ENCODE measurements around the gene KRT83. TPM values are rescaled to one million over a fixed set of nuclear protein-coding genes. Genes with fewer than 3 reads are reported as not detected.

The KRT83 gene
- total and polyA plus RNA-seq, 2 of the 13 experiments (the other 11 are each of a cell fraction or from before 2014, with no cell fraction given) = not detected

GRCh38 chr12:52310622-52311284 is 10.4 kb downstream of the KRT83 start:
- WGBS (ENCODE audit: low lambda C conversion rate) = 7% methylated on average over 5 of the region's 5 CpGs
- Histone ChIP-seq H3K9ac (ENCODE audit: insufficient read depth, low read depth, low read length) (no peak overlapping the region), H3K79me2 (ENCODE audit: insufficient read depth, low read length) (no peaks in the 10 kb centered on the region), H3K9me3 (ENCODE audit: low read length) (no peaks in the 10 kb centered on the region), H3K4me1 (ENCODE audit: insufficient read depth, low read length) (peaks cover 21% of the 10 kb centered on the region), H2AFZ (ENCODE audit: low read length) (no peak overlapping the region), H3K27ac (ENCODE audit: extremely low read length, insufficient read depth, low read length) (no peak overlapping the region), H4K20me1 (ENCODE audit: insufficient read depth, low read length) (no peaks in the 10 kb centered on the region), H3K36me3 (replicated peaks in 1 of 2; ENCODE audit: control insufficient read depth in 1 of 2, insufficient read depth in 2 of 2, low read length in 2 of 2) (no peaks in the 10 kb centered on the region), H3K4me2 (ENCODE audit: low read depth, low read length) (no peak overlapping the region), H3K4me3 (replicated peaks in 1 of 3; ENCODE audit: insufficient read depth in 1 of 3, low read depth in 2 of 3, low read length in 3 of 3) (no peak overlapping the region), H3K27me3 (ENCODE audit: control insufficient read depth in 1 of 2, insufficient read depth in 2 of 2, low read length in 2 of 2) (peaks cover 3 to 53% of the 10 kb centered on the region in 2 experiments; a peak in 3 of 5 replicates)
- POLR2A ChIA-PET = no interaction called here
- no TSS peak for BruUV-seq (replicated peaks)
- no peak for TF ChIP-seq STAT6 (CRISPR knock-in tag; IDR thresholded peaks at IDR 0.05; ENCODE audit: borderline replicate concordance)
- 0 out of 2 replicates have a peak, but pooled peaks have one; percentile 9 for TF ChIP-seq ATF7 (IDR thresholded peaks at IDR 0.05)
- no peak for TF ChIP-seq ATF7 (CRISPR knock-in tag; IDR thresholded peaks at IDR 0.05)
- CTCF ChIA-PET (ENCODE audit: low intra/inter-chr PET ratio, low total read pairs) = no interaction called here
- in situ Hi-C loops (cut with HindIII; ENCODE audit: extremely low pct_ligation_motif_present, low pct_unique_long_range_greater_than_20kb) = no loop called here
- DNase-seq (ENCODE audit: low spot score) (no peak), FAIRE-seq (no peak), ATAC-seq (no peak)
- intact Hi-C loops (cut with micrococcal nuclease; ENCODE audit: unreplicated experiment) = no loop called here

- FAIRE-seq = no peak
- Histone ChIP-seq H3K36me3 (replicated peaks in 1 of 2; ENCODE audit: control insufficient read depth in 1 of 2, insufficient read depth in 2 of 2, low read length in 2 of 2) (no peaks in the 10 kb centered on the region), H3K9me3 (ENCODE audit: low read length) (no peaks in the 10 kb centered on the region), H3K79me2 (ENCODE audit: insufficient read depth, low read length) (no peaks in the 10 kb centered on the region), H3K27ac (ENCODE audit: extremely low read length, insufficient read depth, low read length) (no peak overlapping the region), H3K4me3 (replicated peaks in 1 of 3; ENCODE audit: insufficient read depth in 1 of 3, low read depth in 2 of 3, low read length in 3 of 3) (peak overlapping the region in 1 of 3 experiments; percentile 44; a peak in 1 of 6 replicates), H3K9ac (ENCODE audit: insufficient read depth, low read depth, low read length) (no peak overlapping the region), H3K4me2 (ENCODE audit: low read depth, low read length) (no peak overlapping the region), H3K27me3 (ENCODE audit: control insufficient read depth in 1 of 2, insufficient read depth in 2 of 2, low read length in 2 of 2) (peaks cover 0 to 42% of the 10 kb centered on the region in 2 experiments; a peak in 3 of 5 replicates), H4K20me1 (ENCODE audit: insufficient read depth, low read length) (no peaks in the 10 kb centered on the region), H2AFZ (ENCODE audit: low read length) (no peak overlapping the region), H3K4me1 (ENCODE audit: insufficient read depth, low read length) (peaks cover 21% of the 10 kb centered on the region)
- DNase-seq (ENCODE audit: low spot score) = no peak
- no TSS peak for BruUV-seq (replicated peaks)
- ATAC-seq = no peak
- ChIA-PET CTCF (ENCODE audit: low intra/inter-chr PET ratio, low total read pairs) (no interaction called here), POLR2A (no interaction called here)
- 42% methylated on average over 15 of the region's 15 CpGs for WGBS (ENCODE audit: low lambda C conversion rate)
- intact Hi-C loops (cut with micrococcal nuclease; ENCODE audit: unreplicated experiment) = loop anchor here (5.0 kb wide), 1 partner anchor 57 kb away; no protein-coding TSS in a partner anchor
- in situ Hi-C loops (cut with HindIII; ENCODE audit: extremely low pct_ligation_motif_present, low pct_unique_long_range_greater_than_20kb) = no loop called here
- TF ChIP-seq ZNF776 (CRISPR knock-in tag; IDR thresholded peaks at IDR 0.05) (no peak), E2F5 (CRISPR knock-in tag; conservative IDR thresholded peaks at IDR 0.05) (no peak), ZBTB20 (CRISPR knock-in tag; IDR thresholded peaks at IDR 0.05; ENCODE audit: borderline replicate concordance, low read depth) (no peak), ZNF101 (CRISPR knock-in tag; IDR thresholded peaks at IDR 0.05; ENCODE audit: borderline replicate concordance, low read depth) (no peak), ZMYM4 (CRISPR knock-in tag; IDR thresholded peaks at IDR 0.05) (no peak), ZNF792 (CRISPR knock-in tag; IDR thresholded peaks at IDR 0.05) (no peak), ZNF576 (CRISPR knock-in tag; IDR thresholded peaks at IDR 0.05) (no peak), ZNF256 (CRISPR knock-in tag; conservative IDR thresholded peaks at IDR 0.05) (no peak), HNF4G (IDR thresholded peaks at IDR 0.05; ENCODE audit: borderline replicate concordance, low read depth, low read length) (no peak), HNF4G (CRISPR knock-in tag; IDR thresholded peaks at IDR 0.05; ENCODE audit: borderline replicate concordance, low read depth) (no peak), SATB2 (CRISPR knock-in tag; IDR thresholded peaks at IDR 0.05) (no peak), ZNF790 (CRISPR knock-in tag; IDR thresholded peaks at IDR 0.05; ENCODE audit: borderline replicate concordance) (no peak)
Measured at GRCh38 chr12:52308806-52309425, 12.3 kb downstream of the KRT83 start.

Data from HepG2 (cell line).